ENCODE data around the gene ADAM12. TPM values are rescaled to one million over a fixed set of nuclear protein-coding genes. Genes with fewer than 3 reads are reported as not detected.
A peak's percentile ranks its signal among the peaks of the same experiment; 100 is the strongest.

The ADAM12 gene
- total RNA-seq, 4 donors from 2014 or later = under 0.01 to 1.3 (median 1.0) TPM

GRCh38 chr10:126131341-126131740, 256.9 kb downstream of the ADAM12 start:
- intact Hi-C loops (cut with DNase I) = no loop called here
- H3K27ac ChIP-seq (replicated peaks in 1 of 4) = no peak overlapping the region
- no peaks in the 10 kb centered on the region for H3K4me1 ChIP-seq
- no peaks in the 10 kb centered on the region for H3K27me3 ChIP-seq
- no peaks in the 10 kb centered on the region for H3K36me3 ChIP-seq
- TF ChIP-seq CTCF (IDR thresholded peaks at IDR 0.05) (no peak), POLR2A (IDR thresholded peaks at IDR 0.05; ENCODE audit: low read depth) (no peak), POLR2AphosphoS5 (IDR thresholded peaks at IDR 0.05) (no peak), EP300 (IDR thresholded peaks at IDR 0.05) (no peak)
- WGBS = 71% methylated on average over 4 of the region's 4 CpGs
- no peak overlapping the region for H3K4me3 ChIP-seq
- peak; percentile 72 for DNase-seq (ENCODE audit: extremely low spot score)
- H3K9me3 ChIP-seq = no peaks in the 10 kb centered on the region

DNA sequence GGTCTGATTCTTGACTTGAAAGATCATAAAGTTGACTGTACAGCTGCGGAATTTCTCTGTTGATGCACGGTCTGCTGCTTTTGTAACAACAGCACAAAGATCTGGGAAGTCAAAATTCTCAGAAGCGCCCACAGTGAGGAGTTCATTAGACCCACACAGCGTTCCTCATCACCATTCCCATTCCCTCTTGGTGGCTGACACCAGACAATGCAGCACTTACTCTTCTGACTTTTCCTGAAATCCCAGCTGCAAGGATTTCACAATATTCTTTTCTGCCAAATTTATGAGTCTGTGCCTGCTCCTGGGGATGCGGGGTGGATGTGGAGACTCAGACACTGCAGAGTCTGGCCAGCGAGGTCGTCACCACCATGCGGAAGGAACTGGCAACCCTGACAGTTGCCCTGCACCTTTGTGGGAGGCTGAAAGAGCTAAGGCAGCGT, 258.0 kb downstream of the ADAM12 start:
- H3K36me3 ChIP-seq = no peaks in the 10 kb centered on the region
- no peaks in the 10 kb centered on the region for H3K4me1 ChIP-seq
- intact Hi-C loops (cut with DNase I) = no loop called here
- no peaks in the 10 kb centered on the region for H3K9me3 ChIP-seq
- no peak overlapping the region for H3K27ac ChIP-seq (replicated peaks in 1 of 4)
- WGBS = 87% methylated on average over 9 of the region's 9 CpGs
- H3K4me3 ChIP-seq = no peak overlapping the region
- DNase-seq (ENCODE audit: extremely low spot score) = peak; percentile 89
- no peaks in the 10 kb centered on the region for H3K27me3 ChIP-seq
- TF ChIP-seq CTCF (IDR thresholded peaks at IDR 0.05) (no peak), POLR2A (IDR thresholded peaks at IDR 0.05; ENCODE audit: low read depth) (no peak), EP300 (IDR thresholded peaks at IDR 0.05) (no peak), POLR2AphosphoS5 (IDR thresholded peaks at IDR 0.05) (no peak)

- WGBS = 87% methylated on average over 7 of the region's 7 CpGs
Measured at GRCh38 chr10:126129026-126129425, 259.3 kb downstream of the ADAM12 start.

GRCh38 chr10:126128581-126128980, 259.7 kb downstream of the ADAM12 start:
- no peaks in the 10 kb centered on the region for H3K36me3 ChIP-seq
- WGBS = 93% methylated on average over 21 of the region's 21 CpGs
- no peak for DNase-seq (ENCODE audit: extremely low spot score)
- H3K4me3 ChIP-seq = no peak overlapping the region
- H3K27me3 ChIP-seq = no peaks in the 10 kb centered on the region
- H3K9me3 ChIP-seq = no peaks in the 10 kb centered on the region
- intact Hi-C loops (cut with DNase I) = no loop called here
- H3K4me1 ChIP-seq = no peaks in the 10 kb centered on the region
- H3K27ac ChIP-seq (replicated peaks in 1 of 4) = no peak overlapping the region
- TF ChIP-seq EP300 (IDR thresholded peaks at IDR 0.05) (no peak), POLR2A (IDR thresholded peaks at IDR 0.05; ENCODE audit: low read depth) (no peak), POLR2AphosphoS5 (IDR thresholded peaks at IDR 0.05) (no peak), CTCF (IDR thresholded peaks at IDR 0.05) (no peak)

More at GRCh38 chr10:126129026-126129425, 259.3 kb downstream of the ADAM12 start:
- Histone ChIP-seq H3K9me3 (no peaks in the 10 kb centered on the region), H3K36me3 (no peaks in the 10 kb centered on the region), H3K4me1 (no peaks in the 10 kb centered on the region), H3K27me3 (no peaks in the 10 kb centered on the region), H3K4me3 (no peak overlapping the region), H3K27ac (replicated peaks in 1 of 4) (no peak overlapping the region)
- intact Hi-C loops (cut with DNase I) = no loop called here
- DNase-seq (ENCODE audit: extremely low spot score) = peak; percentile 75
- TF ChIP-seq EP300 (IDR thresholded peaks at IDR 0.05) = no peak
- no peak for TF ChIP-seq POLR2AphosphoS5 (IDR thresholded peaks at IDR 0.05)
- no peak for TF ChIP-seq POLR2A (IDR thresholded peaks at IDR 0.05; ENCODE audit: low read depth)
- no peak for TF ChIP-seq CTCF (IDR thresholded peaks at IDR 0.05)

- TF ChIP-seq EP300 (IDR thresholded peaks at IDR 0.05) (no peak), POLR2A (IDR thresholded peaks at IDR 0.05; ENCODE audit: low read depth) (no peak), CTCF (IDR thresholded peaks at IDR 0.05) (no peak), POLR2AphosphoS5 (IDR thresholded peaks at IDR 0.05) (no peak)
- H3K9me3 ChIP-seq = no peaks in the 10 kb centered on the region
- no peaks in the 10 kb centered on the region for H3K4me1 ChIP-seq
- H3K36me3 ChIP-seq = no peaks in the 10 kb centered on the region
- intact Hi-C loops (cut with DNase I) = no loop called here
- no peak overlapping the region for H3K4me3 ChIP-seq
- WGBS = 90% methylated on average over 7 of the region's 7 CpGs
- H3K27me3 ChIP-seq = no peaks in the 10 kb centered on the region
- DNase-seq (ENCODE audit: extremely low spot score) = peak; percentile 79
- H3K27ac ChIP-seq (replicated peaks in 1 of 4) = no peak overlapping the region
Measured at GRCh38 chr10:126127481-126128029, 260.7 kb downstream of the ADAM12 start.
